Right cardiac atrium (tissue), 5 donors: ENCODE results near the gene PRDM12. TPM values are rescaled to one million over a fixed set of nuclear protein-coding genes. Genes with fewer than 3 reads are reported as not detected.

Experiments used
- ATAC-seq, 2 donors: fragments of 200-7000 bp; cut with Tn5 transposase; one replicate each; pipeline versions ENCODE4 v1.8.0 to v1.9.1; 2020; ENCODE audit warnings: moderate library complexity in 2 of 2, mild to moderate bottlenecking in 1 of 2
- DNase-seq, 3 donors: peaks; one replicate each; pipeline ENCODE4 v3.0.0-alpha.2; 2020
- H3K27ac ChIP-seq: one replicate; pipeline ENCODE4 v1.5.1; 2013; ENCODE audit warnings: mild to moderate bottlenecking, low read length, control low read depth, moderate library complexity
- H3K27me3 ChIP-seq: one replicate; pipeline ENCODE4 v1.6.1; 2013; ENCODE audit not compliant: control insufficient read depth, insufficient read depth
- H3K4me1 ChIP-seq: one replicate; pipeline ENCODE4 v1.6.1; 2013; ENCODE audit warnings: low read length; ENCODE audit not compliant: control insufficient read depth, insufficient read depth
- H3K4me3 ChIP-seq: one replicate; pipeline ENCODE4 v1.5.1; 2013; ENCODE audit warnings: low read length, control low read depth
- H3K9me3 ChIP-seq: one replicate; pipeline ENCODE4 v1.6.1; 2013; ENCODE audit warnings: low read length; ENCODE audit not compliant: control insufficient read depth
- WGBS: extraction: QIAGEN DNeasy Blood & Tissue Kit; methylation state at CpG from one replicate; pipeline ENCODE4 v1.1.7; 2013; 5-methylcytosine and 5-hydroxymethylcytosine counted together
- intact Hi-C, 4 donors: fragments of 100-400 bp; cut with DNase I; formaldehyde crosslinking; loops; one replicate each; pipeline versions ENCODE4 v1.11.0 to v1.14.0; 2022 to 2023
- polyA plus RNA-seq: library from polyadenylated mRNA; stranded (reverse); fragments of 200-250 nt; gene quantifications from one replicate; pipeline ENCODE4 v1.2.3, GENCODE V29; 2013
- total RNA-seq, 4 donors: library from RNA; stranded (reverse); fragmentation: NEBNext Ultra II Directional; extraction: Animal tissue kit (Norgen Biotek cat#: 25700); gene quantifications; one replicate each; pipeline ENCODE4 v1.2.1, GENCODE V29; 2021
- donor health status: healthy with polysubstance abuse.
- donor health status: DM: no; HTN: yes; CAD: no.
- donor health status: DM: no; HTN: no; CAD: no.
- donor health status: DM: no; HTN: yes; CAD: no; lungs with severe emphysema.
- donor health status: DM: yes; HTN: yes; CAD: no.

Gene PRDM12
- total and polyA plus RNA-seq, 5 donors, result 0.02 TPM; not detected in 4

DNA sequence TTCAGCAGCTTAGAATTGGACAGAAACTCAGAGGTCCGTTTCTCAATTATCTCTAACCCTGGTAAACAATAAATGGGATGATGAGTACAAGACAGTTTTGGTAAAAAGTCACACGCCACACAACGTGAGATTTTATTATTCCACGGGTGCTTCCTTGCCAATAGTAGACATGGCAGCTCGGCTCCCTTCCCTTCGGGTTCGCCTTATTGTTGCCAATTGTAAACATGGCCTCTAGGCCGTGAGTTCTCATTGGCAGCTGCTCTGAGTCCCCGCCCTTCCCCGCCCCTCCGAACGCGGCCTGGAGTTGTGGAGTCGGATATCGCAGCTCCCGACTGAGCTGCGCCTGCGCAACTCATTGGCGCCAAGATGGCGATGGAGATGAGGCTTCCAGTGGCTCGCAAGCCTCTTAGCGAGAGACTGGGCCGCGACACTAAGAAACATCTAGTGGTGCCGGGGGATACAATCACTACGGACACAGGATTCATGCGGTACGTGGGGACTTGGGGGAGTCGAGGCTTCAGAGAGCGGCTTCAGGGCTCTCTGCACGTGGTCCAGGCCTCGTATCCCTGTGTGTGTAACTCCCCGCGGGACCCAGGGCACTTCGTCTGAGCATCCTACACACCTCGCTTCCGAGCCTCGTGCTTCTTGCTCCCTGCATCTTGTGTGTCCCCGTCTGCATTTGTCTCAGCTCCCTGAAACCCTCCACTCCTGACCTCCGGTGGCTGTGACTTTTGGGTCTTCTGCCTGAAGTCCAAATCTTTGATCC is 29.2 kb downstream of the PRDM12 start, which contains the start of gene EXOSC2:
Gene EXOSC2 (plus strand): TSS at position 355 of the 766 bp plus-strand sequence. CDS start 12 bp downstream, at position 367.
- under 1% methylated on average over 40 of the region's 40 CpGs for WGBS
- Histone ChIP-seq H3K27me3 (no peaks in the 10 kb centered on the region), H3K4me3 (peak within 1 kb of the TSS; percentile 64), H3K4me1 (no peaks in the 10 kb centered on the region), H3K9me3 (no peaks in the 10 kb centered on the region), H3K27ac (peak within 1 kb of the TSS; percentile 32)
- ATAC-seq (peak; percentile 97), DNase-seq (peak; percentile 99)
- intact Hi-C loops, result no loop called here

DNA sequence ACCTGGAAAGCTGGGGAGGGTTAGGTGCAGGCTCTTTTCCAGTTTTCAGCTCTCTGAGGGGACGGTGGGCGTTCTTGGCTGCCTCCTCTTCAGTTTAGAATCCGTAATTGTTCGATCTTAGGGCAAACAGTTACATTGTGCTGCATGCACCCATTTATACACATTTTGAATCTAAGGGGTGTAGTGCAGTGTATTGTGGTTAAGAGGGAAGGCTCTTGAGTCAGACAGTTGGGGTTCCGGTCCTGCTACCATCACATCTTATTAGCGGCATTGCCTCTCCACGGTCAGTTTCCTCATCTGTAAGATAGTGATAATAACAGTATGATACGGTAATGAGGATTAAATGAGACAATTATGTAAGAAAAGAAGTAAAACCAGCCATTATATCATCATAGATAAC is 29.8 kb downstream of the PRDM12 start:
- Histone ChIP-seq H3K27ac (no peak overlapping the region), H3K9me3 (no peaks in the 10 kb centered on the region), H3K27me3 (no peaks in the 10 kb centered on the region), H3K4me3 (peak overlapping the region; percentile 64), H3K4me1 (no peaks in the 10 kb centered on the region)
- peak in 1 of 3 donors; percentile 26 for DNase-seq
- no peak for ATAC-seq
- WGBS, result 2% methylated on average over 8 of the region's 8 CpGs
- intact Hi-C loops, result no loop called here

DNA sequence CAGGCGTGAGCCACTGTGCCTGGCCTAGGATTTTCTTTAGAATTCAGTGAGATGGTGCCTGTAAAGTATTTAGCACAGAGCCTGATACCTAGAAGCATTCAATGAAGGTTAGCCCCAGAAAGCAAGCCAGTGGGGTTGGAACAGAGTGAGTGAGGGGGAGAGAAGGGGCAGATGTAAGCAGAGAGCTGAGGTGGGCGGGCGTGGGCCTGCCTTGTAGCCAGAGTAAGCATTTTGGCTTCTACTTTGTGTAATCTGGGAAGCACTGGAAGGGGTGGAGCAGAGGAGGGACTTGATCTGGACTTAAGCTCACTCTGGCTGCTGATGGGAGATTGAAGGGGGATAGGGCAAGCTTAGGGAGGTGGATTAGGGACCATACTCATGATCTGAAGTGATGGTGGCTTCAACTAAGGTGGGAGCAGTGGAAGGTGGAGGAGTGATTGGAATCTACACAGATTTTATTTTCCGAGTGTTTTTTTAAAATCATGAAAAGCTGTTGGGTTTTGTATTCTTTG is 31.8 kb downstream of the PRDM12 start:
- Histone ChIP-seq H3K9me3 (no peaks in the 10 kb centered on the region), H3K4me1 (no peaks in the 10 kb centered on the region), H3K27me3 (no peaks in the 10 kb centered on the region), H3K4me3 (no peak overlapping the region), H3K27ac (no peak overlapping the region)
- intact Hi-C loops, result no loop called here
- DNase-seq (no peak), ATAC-seq (no peak)
- WGBS, result 86% methylated on average over 4 of the region's 4 CpGs

DNA sequence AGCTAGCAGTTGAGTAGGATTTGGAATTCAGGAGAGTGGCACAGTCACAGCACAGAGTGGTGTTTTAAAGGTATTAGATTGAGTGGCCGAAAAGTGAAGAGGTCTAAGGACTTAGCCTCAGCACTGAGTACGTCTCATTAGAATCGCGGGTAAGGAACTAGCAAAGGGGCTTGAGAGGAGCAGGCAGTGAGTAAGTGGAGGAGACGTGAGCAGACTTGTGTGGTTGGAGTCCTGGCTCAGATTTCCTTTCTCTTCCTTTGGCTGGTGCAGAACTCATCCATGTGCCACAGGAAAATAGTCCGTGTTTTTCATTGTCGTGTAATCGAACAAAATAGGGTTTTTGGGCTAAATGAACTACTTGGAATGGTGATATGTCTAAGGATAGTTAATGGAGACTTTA is 32.6 kb downstream of the PRDM12 start:
- ATAC-seq (no peak), DNase-seq (no peak)
- WGBS, result 95% methylated on average over 8 of the region's 8 CpGs
- no peak overlapping the region for H3K27ac ChIP-seq
- peaks cover 2% of the 10 kb centered on the region for H3K4me1 ChIP-seq
- intact Hi-C loops, result no loop called here
- H3K4me3 ChIP-seq, result no peak overlapping the region
- no peaks in the 10 kb centered on the region for H3K9me3 ChIP-seq
- no peaks in the 10 kb centered on the region for H3K27me3 ChIP-seq

DNA sequence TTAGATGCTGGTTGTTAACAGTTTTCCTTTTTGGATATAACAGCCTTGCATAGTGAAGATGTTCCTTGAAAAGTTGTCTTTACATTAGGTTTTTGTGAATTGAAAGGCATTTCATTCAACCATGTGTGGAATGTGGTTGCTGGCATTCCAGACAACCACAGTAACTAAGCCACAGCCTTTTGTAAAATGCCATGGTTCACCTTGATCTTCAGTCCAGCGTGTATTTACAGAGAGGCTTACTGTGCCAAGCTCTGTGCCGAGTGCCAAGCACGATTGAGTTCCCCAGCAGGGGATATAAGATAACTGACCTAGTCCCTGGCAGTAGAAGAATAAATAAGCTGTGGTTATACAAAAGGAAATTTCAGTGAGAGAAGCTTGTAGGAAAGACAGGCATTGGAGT is 34.1 kb downstream of the PRDM12 start:
- 68% methylated on average over 3 of the region's 3 CpGs for WGBS

DNA sequence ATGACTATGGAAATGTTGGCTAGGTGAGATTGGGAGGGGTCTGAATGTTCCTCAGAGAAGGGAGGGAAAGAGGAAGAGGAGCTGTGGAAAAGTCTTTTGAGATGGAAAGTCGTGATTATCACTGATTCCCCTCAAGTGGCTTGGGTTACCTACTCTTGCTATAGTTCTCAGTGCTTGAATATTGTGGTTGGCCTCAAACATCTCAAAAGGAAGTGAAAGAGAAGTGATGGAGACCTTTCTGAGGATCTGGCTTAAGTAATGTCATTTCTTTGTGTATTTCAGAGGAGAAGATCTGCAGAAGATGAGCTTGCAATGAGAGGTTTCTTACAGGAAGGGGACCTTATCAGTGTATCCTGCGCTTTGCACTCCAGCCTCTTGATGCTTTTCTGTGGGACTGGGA is 34.7 kb downstream of the PRDM12 start:
- ATAC-seq (no peak), DNase-seq (no peak)
- WGBS, result 82% methylated on average over 2 of the region's 2 CpGs
- peaks cover 2% of the 10 kb centered on the region for H3K4me1 ChIP-seq
- H3K27me3 ChIP-seq, result no peaks in the 10 kb centered on the region
- H3K4me3 ChIP-seq, result no peak overlapping the region
- intact Hi-C loops, result no loop called here
- no peaks in the 10 kb centered on the region for H3K9me3 ChIP-seq
- no peak overlapping the region for H3K27ac ChIP-seq

More for the DNA sequence above, 34.1 kb downstream of the PRDM12 start:
- intact Hi-C loops, result no loop called here
- DNase-seq, result no peak
- ATAC-seq, result no peak
- H3K9me3 ChIP-seq, result no peaks in the 10 kb centered on the region
- no peaks in the 10 kb centered on the region for H3K27me3 ChIP-seq
- peaks cover 2% of the 10 kb centered on the region for H3K4me1 ChIP-seq
- H3K27ac ChIP-seq, result no peak overlapping the region
- H3K4me3 ChIP-seq, result no peak overlapping the region

DNA sequence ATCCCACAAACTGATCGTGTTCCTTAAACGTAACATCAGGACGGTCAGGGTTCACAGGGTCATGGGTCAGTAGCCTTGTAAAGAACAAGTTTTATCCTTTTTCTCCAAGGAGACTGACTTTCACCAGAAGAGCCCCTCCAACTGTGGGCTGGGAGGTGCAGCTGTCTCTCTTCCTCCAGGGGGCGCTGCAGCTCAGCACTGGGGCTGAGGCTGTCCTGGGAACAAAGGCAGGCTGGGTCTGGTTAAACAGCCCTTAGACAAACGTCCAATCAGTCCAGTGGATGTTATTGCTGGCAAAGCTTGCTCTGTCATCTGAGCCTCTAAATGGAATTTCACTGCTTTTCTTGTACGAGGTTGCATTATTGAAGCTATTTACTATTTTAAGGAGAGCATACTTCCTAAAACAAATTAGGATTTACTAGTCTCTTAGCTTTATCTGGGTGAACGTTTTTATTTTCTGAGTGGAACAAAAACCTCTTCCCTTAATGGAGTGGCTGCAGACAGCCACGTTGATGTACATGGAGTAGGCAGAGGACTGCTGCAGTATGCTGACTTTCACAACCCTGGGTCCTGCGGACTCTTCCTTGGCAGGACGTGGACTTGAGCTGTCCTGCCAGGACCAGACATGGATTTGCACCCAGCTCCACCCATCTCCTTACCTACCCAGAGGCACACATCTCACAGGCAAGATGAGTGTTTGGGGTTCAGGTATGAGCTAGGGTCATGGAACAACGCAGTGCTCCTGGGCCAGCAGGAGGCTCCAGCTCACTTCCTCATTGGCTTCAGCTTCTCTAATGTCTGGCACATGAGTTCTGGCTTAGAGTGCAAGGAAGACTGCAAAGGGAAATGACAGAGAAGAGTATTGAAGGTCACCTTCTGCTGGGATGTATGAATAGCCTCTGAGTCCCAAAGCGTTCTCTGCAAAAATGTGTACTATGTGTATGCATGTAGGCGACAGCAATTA is 36.9 kb downstream of the PRDM12 start:
- no peak overlapping the region for H3K4me3 ChIP-seq
- ATAC-seq (peak; percentile 93 to 94), DNase-seq (peak; percentile 86 to 91 (median 90))
- intact Hi-C loops, result loop anchor here (5.0 to 10.0 kb wide), 5 partner anchors 161 to 343 kb away; no protein-coding TSS in a partner anchor
- no peaks in the 10 kb centered on the region for H3K27me3 ChIP-seq
- H3K4me1 ChIP-seq, result peaks cover 2% of the 10 kb centered on the region
- H3K9me3 ChIP-seq, result no peaks in the 10 kb centered on the region
- 47% methylated on average over 13 of the region's 13 CpGs for WGBS
- no peak overlapping the region for H3K27ac ChIP-seq

DNA sequence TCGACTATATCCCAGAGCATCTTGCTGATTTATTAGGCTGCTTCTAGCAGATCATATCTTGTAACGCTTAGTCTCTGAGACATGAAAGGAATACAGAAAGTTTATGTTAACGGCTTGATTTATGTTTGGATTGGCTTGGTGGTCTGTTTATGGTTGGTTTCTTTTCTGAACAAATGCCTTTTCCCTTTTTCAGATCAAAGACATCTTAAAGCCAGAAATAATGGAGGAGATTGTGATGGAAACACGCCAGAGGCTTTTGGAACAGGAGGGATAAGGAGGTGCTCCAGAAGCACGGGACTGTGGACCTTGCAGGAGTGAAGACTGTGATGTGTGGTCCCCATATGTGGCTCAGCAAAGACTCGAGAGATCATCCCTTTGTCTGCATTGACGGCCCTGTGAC is 39.1 kb downstream of the PRDM12 start:
- Histone ChIP-seq H3K4me1 (peaks cover 2% of the 10 kb centered on the region), H3K27ac (no peak overlapping the region), H3K9me3 (no peaks in the 10 kb centered on the region), H3K4me3 (no peak overlapping the region), H3K27me3 (no peaks in the 10 kb centered on the region)
- DNase-seq (no peak), ATAC-seq (no peak)
- intact Hi-C loops, result loop anchor here (5.0 to 10.0 kb wide), 5 partner anchors 159 to 341 kb away; no protein-coding TSS in a partner anchor
- 85% methylated on average over 7 of the region's 7 CpGs for WGBS

DNA sequence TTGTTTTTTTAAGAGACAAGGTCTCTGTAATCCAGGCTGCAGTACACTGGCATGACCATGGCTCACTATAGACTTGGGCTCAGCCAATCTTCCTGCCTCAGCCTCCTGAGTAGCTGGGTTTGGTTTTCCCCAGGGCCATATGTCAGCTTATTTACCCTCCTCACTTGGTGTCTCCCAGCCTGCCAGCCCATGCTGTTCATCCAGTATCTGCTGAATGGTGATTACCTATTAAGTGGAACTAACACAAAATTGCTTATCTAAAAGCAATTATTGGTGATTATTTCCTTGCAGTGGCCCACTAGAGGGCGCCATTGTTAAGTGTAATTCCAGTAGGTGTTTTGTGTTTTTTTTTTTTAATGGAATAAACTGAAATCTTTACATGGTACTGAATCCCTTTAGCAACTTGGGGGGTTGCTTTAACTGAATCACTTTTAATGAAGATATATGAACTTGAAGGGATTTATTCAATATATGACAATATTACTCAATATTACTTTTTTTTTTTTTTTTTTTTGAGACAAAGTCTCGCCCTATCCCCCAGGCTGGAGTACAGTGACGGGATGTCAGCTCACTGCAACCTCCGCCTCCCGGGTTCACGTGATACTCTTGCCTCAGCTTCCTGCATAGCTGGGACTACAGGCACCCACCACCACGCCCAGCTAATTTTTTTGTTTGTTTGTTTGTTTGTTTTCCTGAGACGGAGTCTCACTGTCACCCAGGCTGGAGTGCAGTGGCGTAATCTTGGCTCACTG is 43.0 kb downstream of the PRDM12 start:
- Histone ChIP-seq H3K27me3 (no peaks in the 10 kb centered on the region), H3K27ac (no peak overlapping the region), H3K9me3 (no peaks in the 10 kb centered on the region), H3K4me3 (no peak overlapping the region), H3K4me1 (no peaks in the 10 kb centered on the region)
- peak in 2 of 3 donors; percentile 71 to 84 for DNase-seq
- intact Hi-C loops, result loop anchor here in 3 of 4 donors (5.0 to 10.0 kb wide), 4 partner anchors 155 to 337 kb away; partner anchors contain the start of gene FIBCD1 (in 1 of the 3)
- ATAC-seq, result peak in 1 of 2 donors; percentile 36
- 53% methylated on average over 9 of the region's 9 CpGs for WGBS

DNA sequence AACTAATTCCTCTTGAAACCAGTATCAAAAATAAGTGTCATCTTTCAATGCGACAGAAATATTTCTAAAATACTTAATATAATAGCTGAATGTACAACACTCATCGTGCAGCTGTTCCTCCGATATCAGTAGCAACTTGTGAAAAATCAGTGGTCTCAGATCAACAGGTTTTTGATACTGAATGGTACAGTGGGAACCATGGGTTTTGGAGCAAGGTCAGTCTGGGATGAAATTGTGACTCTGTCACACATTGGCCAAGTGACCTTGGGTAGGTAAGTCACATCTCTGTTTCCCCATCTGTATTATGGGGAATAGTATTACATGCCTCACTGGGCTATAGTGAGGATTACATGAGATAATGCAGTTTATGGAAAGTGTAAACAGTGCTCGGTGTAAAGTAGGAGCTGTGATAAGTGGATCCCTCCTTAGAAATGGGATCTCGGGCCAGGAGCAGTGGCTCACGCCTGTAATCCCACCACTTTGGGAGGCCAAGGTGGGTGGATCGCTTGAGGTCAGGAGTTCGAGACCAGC is 46.5 kb downstream of the PRDM12 start:
- Histone ChIP-seq H3K9me3 (no peaks in the 10 kb centered on the region), H3K27me3 (no peaks in the 10 kb centered on the region), H3K27ac (no peak overlapping the region), H3K4me1 (no peaks in the 10 kb centered on the region), H3K4me3 (no peak overlapping the region)
- intact Hi-C loops, result loop anchor here in 2 of 4 donors (5.0 to 10.0 kb wide), 2 partner anchors 151 to 224 kb away; partner anchors contain the start of gene FIBCD1 (in 1 of the 2)
- DNase-seq, result no peak
- ATAC-seq, result no peak
- WGBS, result 84% methylated on average over 8 of the region's 8 CpGs
